Tibial nerve (tissue), 3 donors: Measurements from ENCODE around the gene ACTN1.

Source experiments
- POLR2A ChIP-seq, 2 donors: fragments of 450-650 bp; IDR thresholded peaks; one replicate each; pipeline ENCODE4 v1.6.1; 2017; ENCODE audit warnings: antibody characterized with exemption in 2 of 2, mild to moderate bottlenecking in 2 of 2, moderate library complexity in 2 of 2
- TF ChIP-seq, protein P1 (sequence below), 5 experiments: fragments of 200-600 bp in 3 of 5; fragments of 450-650 bp in 2 of 5; sonication (generic) in 3 of 5; IDR thresholded peaks; one replicate each; pipeline ENCODE4 v1.5.1; 2016 to 2019; ENCODE audit warnings: antibody characterized with exemption in 5 of 5, mild to moderate bottlenecking in 3 of 5, moderate library complexity in 2 of 5

DNA sequence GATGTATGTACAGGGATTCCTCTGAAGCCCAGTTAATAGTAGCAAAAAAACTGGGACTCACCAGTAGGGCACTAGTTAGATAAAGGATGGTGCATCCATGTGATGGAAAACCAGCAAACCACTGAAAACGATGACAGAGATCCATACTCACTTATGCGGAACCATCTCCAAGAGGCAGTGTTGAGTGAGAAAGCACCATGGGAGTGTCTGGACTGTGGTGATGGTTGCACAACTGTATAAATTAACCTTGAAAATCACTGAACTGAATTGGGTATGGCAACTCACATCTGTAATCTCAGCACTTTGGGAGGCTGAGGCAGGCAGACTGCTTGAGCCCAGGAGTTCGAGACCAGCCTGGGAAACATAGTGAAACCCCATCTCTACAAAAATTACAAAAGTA is 132.6 kb downstream of the ACTN1 start:
- TF ChIP-seq POLR2A (IDR thresholded peaks at IDR 0.05): no peak
- TF ChIP-seq, protein P1, sequence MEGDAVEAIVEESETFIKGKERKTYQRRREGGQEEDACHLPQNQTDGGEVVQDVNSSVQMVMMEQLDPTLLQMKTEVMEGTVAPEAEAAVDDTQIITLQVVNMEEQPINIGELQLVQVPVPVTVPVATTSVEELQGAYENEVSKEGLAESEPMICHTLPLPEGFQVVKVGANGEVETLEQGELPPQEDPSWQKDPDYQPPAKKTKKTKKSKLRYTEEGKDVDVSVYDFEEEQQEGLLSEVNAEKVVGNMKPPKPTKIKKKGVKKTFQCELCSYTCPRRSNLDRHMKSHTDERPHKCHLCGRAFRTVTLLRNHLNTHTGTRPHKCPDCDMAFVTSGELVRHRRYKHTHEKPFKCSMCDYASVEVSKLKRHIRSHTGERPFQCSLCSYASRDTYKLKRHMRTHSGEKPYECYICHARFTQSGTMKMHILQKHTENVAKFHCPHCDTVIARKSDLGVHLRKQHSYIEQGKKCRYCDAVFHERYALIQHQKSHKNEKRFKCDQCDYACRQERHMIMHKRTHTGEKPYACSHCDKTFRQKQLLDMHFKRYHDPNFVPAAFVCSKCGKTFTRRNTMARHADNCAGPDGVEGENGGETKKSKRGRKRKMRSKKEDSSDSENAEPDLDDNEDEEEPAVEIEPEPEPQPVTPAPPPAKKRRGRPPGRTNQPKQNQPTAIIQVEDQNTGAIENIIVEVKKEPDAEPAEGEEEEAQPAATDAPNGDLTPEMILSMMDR (IDR thresholded peaks at IDR 0.05): no peak
